Measurements from ENCODE around the gene GRID1.

The GRID1 gene

DNA sequence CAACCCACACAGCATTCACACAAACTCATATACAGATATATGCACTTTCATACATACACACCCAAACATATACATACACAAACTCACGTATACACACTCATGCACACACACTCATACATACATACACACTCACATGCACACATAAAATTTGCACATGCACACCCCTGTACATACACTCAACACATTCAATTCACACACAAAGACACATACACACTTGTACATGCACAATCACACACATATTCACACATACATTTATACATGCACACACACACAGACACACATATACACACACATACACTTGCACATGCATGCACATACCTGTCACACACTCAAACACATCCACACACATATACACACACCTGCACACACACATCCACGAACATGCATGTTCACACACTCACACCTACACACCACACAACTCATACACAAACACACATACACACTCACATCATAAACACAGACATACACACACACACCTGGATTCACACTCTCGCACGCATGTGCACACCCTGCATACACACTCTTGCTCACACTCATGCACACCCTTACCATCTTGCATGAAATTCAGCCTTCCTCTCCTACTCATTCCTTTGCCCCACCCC lies 451.2 kb downstream of the GRID1 start:
- in situ Hi-C loops (cut with MboI; ENCODE audit: low sequenced_read_pairs), result no loop called here
- Histone ChIP-seq H3K4me3 (no peak overlapping the region), H3K9me3 (no peaks in the 10 kb centered on the region), H3K4me1 (no peaks in the 10 kb centered on the region), H3K36me3 (replicated peaks) (no peaks in the 10 kb centered on the region), H3K27me3 (ENCODE audit: low read depth) (no peaks in the 10 kb centered on the region)
- DNase-seq (ENCODE audit: low spot score in 2 of 2), result no peak

DNA sequence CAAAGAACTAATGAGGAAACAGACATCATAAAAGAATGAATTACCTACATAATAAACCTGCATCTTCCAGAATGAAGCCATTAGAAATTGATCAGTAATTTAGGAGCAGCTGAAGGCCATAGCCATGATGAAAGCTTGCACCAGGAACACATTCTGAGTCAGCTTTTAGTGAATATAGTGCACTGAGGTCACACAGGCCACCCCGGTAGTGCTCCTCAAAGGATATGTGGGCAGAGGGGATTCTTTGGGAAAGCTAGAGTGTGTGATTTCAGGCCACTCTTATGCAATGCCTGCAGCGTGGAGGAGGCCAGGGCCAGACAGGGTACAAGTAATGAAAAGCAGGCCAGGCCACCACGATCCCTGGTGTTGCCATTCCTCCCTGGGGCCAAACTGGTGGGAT lies 451.9 kb downstream of the GRID1 start:
- H3K9me3 ChIP-seq, result no peaks in the 10 kb centered on the region
- DNase-seq (ENCODE audit: low spot score in 2 of 2), result no peak
- in situ Hi-C loops (cut with MboI; ENCODE audit: low sequenced_read_pairs), result no loop called here
- no peaks in the 10 kb centered on the region for H3K4me1 ChIP-seq
- H3K27me3 ChIP-seq (ENCODE audit: low read depth), result no peaks in the 10 kb centered on the region
- no peak overlapping the region for H3K4me3 ChIP-seq
- no peaks in the 10 kb centered on the region for H3K36me3 ChIP-seq (replicated peaks)

DNA sequence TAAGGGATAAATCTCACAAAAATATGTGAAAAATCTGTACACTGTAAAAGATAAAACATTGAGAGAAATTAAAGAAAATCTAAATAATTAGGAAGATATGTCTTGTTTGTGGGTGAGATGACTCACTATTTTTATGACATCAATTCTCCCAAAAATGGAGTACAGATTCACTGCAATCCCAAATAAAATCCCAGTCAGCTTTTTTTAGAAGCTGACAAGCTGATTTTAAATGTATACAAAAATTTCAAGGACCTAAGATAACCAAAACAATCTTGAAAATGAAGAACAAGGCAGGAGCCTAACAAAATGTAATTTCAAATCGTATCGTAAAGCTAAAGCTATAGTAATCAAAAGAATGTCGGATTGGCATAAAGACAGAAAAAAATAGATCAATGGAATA lies 458.1 kb downstream of the GRID1 start:
- no peaks in the 10 kb centered on the region for H3K36me3 ChIP-seq (replicated peaks)
- in situ Hi-C loops (cut with MboI; ENCODE audit: low sequenced_read_pairs), result no loop called here
- no peak for DNase-seq (ENCODE audit: low spot score in 2 of 2)

DNA sequence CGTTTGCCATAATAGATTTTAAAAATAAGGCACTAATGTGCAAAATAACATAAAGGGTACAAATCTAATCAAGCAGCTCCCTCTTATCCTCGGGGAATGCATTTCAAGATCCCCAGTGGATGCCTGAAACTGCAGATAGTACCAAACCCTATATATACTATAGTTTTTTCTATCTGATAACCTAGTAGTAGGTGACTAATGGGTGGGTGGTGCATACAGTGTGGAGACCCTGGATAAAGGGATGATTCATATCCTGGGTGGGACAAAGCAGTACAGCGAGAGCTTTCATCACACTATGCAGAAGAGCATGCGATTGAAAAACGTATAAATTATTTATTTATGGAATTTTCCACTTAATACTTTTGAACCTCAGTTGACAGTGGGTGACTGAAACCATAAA lies 464.5 kb downstream of the GRID1 start:
- DNase-seq (ENCODE audit: low spot score in 2 of 2), result no peak
- no peak overlapping the region for H3K4me3 ChIP-seq
- no peaks in the 10 kb centered on the region for H3K4me1 ChIP-seq
- H3K36me3 ChIP-seq (replicated peaks), result no peaks in the 10 kb centered on the region
- in situ Hi-C loops (cut with MboI; ENCODE audit: low sequenced_read_pairs), result no loop called here
- no peaks in the 10 kb centered on the region for H3K9me3 ChIP-seq
- no peaks in the 10 kb centered on the region for H3K27me3 ChIP-seq (ENCODE audit: low read depth)

More for the DNA sequence above, 458.1 kb downstream of the GRID1 start:
- Histone ChIP-seq H3K9me3 (no peaks in the 10 kb centered on the region), H3K4me3 (no peak overlapping the region), H3K27me3 (ENCODE audit: low read depth) (peaks cover 3% of the 10 kb centered on the region; the same call in 1 of the 2 replicates), H3K4me1 (no peaks in the 10 kb centered on the region)

DNA sequence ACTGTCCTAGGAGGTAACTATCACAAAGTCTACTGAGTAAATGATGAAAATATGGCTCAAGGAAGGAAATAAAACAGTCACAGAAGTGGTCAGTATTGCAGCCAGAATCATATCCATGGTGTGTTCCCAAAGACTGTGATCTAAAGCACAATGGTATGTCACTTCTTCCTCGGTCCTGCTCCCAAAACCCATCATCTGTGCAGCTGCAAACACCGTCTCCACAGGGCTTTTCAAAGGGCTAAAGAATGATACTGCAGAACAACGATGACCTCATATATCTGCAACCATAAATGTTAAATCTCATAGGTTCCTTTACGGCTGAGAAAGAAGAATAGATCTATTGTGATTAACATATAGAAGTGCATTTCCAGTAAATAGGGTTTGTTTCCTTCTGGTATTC lies 465.0 kb downstream of the GRID1 start:
- no peaks in the 10 kb centered on the region for H3K9me3 ChIP-seq
- no peaks in the 10 kb centered on the region for H3K4me1 ChIP-seq
- H3K27me3 ChIP-seq (ENCODE audit: low read depth), result no peaks in the 10 kb centered on the region
- no peaks in the 10 kb centered on the region for H3K36me3 ChIP-seq (replicated peaks)
- no peak overlapping the region for H3K4me3 ChIP-seq
- DNase-seq (ENCODE audit: low spot score in 2 of 2), result no peak
- in situ Hi-C loops (cut with MboI; ENCODE audit: low sequenced_read_pairs), result no loop called here

DNA sequence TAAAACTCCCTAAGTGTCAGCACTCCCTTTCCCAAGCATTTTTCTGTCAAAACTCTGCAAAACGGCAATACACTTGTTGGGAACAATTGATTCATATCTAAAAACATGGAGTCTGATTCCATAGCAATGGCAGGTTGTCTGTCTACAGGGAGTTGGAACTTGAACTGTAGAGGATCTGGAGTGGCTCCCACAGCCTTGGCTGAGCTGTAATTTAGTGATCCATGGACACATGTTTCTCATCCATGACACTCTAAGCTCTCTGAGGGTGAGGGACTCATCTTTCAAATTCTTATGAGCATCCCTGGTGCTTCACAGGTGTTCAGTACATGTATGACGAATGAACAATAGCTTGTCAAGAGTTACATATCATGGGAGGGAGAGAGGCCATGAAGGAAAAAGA lies 466.1 kb downstream of the GRID1 start:
- in situ Hi-C loops (cut with MboI; ENCODE audit: low sequenced_read_pairs), result no loop called here
- H3K9me3 ChIP-seq, result no peaks in the 10 kb centered on the region

DNA sequence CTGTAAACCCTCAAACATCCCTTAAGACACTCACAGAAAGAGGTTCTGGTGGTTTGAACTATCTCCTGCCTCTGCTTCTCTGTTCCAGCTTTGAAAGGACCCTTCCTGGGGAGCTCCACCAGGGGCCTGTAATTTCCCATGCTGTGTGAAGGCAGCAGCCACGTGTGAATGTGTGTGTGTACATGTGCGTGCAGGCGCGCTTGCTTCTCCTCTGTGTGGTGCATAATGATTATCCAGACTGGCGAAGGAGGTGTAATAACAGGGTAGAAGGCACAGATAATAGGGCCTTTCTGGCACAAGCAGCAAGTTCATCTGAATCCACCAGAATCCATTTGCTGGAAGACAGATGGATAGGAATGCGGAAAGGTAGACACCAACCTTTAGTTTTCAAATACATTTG lies 466.5 kb downstream of the GRID1 start:
- DNase-seq (ENCODE audit: low spot score in 2 of 2), result no peak
- Histone ChIP-seq H3K4me3 (no peak overlapping the region), H3K36me3 (replicated peaks) (no peaks in the 10 kb centered on the region), H3K27me3 (ENCODE audit: low read depth) (no peaks in the 10 kb centered on the region), H3K4me1 (no peaks in the 10 kb centered on the region), H3K9me3 (no peaks in the 10 kb centered on the region)
- in situ Hi-C loops (cut with MboI; ENCODE audit: low sequenced_read_pairs), result no loop called here

More for the DNA sequence above, 466.1 kb downstream of the GRID1 start:
- H3K4me3 ChIP-seq, result no peak overlapping the region
- no peak for DNase-seq (ENCODE audit: low spot score in 2 of 2)
- H3K4me1 ChIP-seq, result no peaks in the 10 kb centered on the region
- H3K27me3 ChIP-seq (ENCODE audit: low read depth), result no peaks in the 10 kb centered on the region
- no peaks in the 10 kb centered on the region for H3K36me3 ChIP-seq (replicated peaks)

DNA sequence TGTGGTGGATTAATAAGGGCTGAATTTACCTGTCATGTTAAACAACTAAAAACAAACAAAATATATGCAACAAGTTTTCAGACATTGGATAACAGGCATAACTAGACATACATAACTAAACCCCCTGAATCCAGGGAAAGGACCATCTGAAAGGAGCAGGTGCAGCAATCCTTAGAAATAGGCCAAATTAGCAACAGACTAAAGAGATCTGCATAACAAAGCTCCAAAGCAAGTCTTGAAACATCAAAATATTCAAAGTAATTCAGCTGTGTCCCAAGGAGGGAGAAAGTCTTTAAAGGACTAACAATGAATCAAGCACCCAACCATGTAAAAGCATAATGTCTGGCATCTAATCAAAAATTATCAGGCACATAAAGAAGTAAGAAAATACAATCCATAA lies 475.1 kb downstream of the GRID1 start:
- H3K36me3 ChIP-seq (replicated peaks), result no peaks in the 10 kb centered on the region
- no peaks in the 10 kb centered on the region for H3K27me3 ChIP-seq (ENCODE audit: low read depth)
- H3K4me1 ChIP-seq, result no peaks in the 10 kb centered on the region
- in situ Hi-C loops (cut with MboI; ENCODE audit: low sequenced_read_pairs), result no loop called here
- H3K4me3 ChIP-seq, result no peak overlapping the region
- H3K9me3 ChIP-seq, result no peaks in the 10 kb centered on the region
- peak in 1 of 2 experiments; percentile 27 for DNase-seq (ENCODE audit: low spot score in 2 of 2)

DNA sequence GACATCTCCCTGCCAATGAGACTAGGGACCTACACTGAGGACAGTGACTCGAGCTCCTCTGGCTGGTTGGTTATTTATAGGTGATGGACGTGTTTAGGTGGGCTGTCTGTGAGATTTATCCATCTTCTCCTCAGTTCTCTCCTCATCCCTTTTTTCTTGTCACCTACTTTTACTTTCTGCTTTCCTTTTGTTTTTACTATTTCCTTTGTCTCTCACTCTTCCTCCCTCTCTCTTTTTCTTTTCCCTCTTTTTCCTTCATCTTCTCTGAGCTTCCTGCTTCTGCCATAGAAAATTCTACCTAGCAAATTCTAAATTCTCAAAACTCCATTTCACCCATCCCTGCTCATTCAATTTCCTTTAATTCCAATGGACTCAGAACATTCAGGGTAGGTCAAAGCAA lies 478.0 kb downstream of the GRID1 start:
- H3K27me3 ChIP-seq (ENCODE audit: low read depth), result no peaks in the 10 kb centered on the region
- no peak overlapping the region for H3K4me3 ChIP-seq
- in situ Hi-C loops (cut with MboI; ENCODE audit: low sequenced_read_pairs), result no loop called here
- H3K9me3 ChIP-seq, result no peaks in the 10 kb centered on the region
- no peaks in the 10 kb centered on the region for H3K36me3 ChIP-seq (replicated peaks)
- no peak for DNase-seq (ENCODE audit: low spot score in 2 of 2)
- no peaks in the 10 kb centered on the region for H3K4me1 ChIP-seq

DNA sequence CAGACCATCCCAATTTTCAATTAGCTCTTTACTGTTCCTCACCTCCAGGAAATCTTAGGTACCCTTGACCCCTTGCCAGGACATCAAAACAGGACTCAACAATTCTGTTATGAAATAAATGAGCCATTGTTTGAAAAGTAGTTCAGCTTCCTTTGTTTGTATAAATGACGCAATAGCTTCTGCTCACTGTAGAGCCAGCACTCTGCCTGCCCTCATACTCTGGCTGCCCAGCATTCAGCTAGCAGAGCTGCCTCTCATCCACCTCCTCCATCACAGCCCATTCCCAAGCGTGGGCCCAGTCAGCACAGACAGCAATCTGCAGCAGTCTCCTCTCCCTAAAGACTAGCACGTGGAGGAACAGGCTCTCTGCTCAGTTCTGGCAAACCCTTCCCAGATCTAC lies 478.6 kb downstream of the GRID1 start:
- Histone ChIP-seq H3K4me3 (no peak overlapping the region), H3K4me1 (no peaks in the 10 kb centered on the region), H3K9me3 (no peaks in the 10 kb centered on the region), H3K27me3 (ENCODE audit: low read depth) (no peaks in the 10 kb centered on the region), H3K36me3 (replicated peaks) (no peaks in the 10 kb centered on the region)
- in situ Hi-C loops (cut with MboI; ENCODE audit: low sequenced_read_pairs), result no loop called here
- no peak for DNase-seq (ENCODE audit: low spot score in 2 of 2)

DNA sequence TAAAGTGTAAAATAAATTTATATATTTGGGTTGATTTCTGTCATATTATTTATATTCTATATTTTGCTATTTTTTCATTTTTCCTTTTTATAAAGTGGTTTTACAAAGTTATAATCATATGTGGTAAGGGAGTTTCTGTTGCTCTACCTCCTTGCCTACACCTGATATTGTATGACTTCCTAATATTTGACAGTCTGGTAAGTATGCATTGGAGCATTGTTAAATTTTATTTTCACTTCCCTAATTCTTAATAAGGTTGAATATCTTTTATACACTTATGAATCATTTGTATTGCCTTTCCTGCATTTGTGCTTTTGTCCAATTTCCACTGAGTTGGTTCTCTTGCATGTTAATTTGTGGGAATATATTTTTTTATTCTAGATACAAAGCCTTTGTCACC lies 492.4 kb downstream of the GRID1 start:
- Histone ChIP-seq H3K9me3 (no peaks in the 10 kb centered on the region), H3K36me3 (replicated peaks) (no peaks in the 10 kb centered on the region), H3K4me1 (no peaks in the 10 kb centered on the region), H3K27me3 (ENCODE audit: low read depth) (no peaks in the 10 kb centered on the region), H3K4me3 (no peak overlapping the region)
- in situ Hi-C loops (cut with MboI; ENCODE audit: low sequenced_read_pairs), result no loop called here
- DNase-seq (ENCODE audit: low spot score in 2 of 2), result no peak

DNA sequence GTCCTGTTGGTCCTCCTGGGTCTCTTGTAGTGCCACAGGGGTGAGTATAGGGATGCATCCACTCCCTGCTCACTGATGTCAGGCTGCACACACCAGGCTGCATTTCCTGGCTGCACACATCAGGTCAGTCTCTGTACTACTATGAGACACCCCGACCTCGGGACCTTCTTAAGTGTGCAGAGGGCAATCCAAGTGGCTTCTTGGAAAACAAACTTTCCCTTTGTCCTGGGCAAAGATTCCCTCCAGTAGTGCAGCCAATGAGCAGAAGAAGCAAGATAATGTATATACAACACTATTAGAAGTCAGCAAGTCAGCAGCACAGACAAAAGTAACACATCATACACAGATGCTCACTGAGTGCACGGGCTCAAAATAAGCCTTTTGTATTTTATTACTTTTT lies 493.5 kb downstream of the GRID1 start:
- H3K9me3 ChIP-seq, result no peaks in the 10 kb centered on the region
- no peaks in the 10 kb centered on the region for H3K27me3 ChIP-seq (ENCODE audit: low read depth)
- DNase-seq (ENCODE audit: low spot score in 2 of 2), result no peak

DNA sequence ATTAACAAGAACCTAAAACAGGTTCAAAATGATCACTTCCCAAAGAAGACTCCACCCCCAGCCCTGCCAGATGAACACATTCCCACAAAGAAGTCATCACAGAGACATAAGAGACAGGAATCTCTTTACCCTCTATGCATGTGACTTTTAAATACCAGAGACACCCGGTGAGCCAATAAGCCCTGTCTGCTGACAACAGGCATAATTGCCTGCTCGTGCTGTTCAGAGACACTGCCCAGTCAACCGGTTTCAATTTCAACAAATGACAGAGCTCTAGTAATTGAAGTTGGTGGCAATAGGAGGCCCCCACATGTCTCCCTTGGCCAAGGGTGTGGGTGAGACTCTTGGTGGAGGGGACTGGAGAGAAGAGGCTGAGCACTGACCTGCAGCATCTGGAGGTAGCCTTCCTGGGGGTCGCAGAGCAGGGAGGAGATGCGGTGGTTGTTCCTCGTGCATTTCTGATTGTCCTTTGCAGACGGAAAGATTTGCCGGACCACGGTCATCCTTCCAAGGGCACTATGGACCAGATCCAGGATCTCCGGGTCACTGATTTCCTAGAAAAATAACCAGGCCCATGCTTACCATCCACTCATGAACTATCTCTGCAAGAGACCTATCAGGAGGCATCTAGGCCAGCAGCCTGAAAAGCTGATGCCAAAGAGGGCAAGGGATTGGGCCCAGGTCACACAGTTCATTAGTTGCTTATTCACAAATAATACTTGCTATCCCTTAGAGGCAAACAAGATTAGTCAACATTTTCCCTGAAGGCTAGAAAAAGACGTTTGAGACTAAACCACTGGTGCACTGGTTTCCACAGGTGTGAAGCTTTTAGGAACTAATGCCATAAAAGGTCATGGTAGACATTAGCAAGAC lies 497.7 kb downstream of the GRID1 start:
- DNase-seq (ENCODE audit: low spot score in 2 of 2), result no peak

More for the DNA sequence above, 493.5 kb downstream of the GRID1 start:
- Histone ChIP-seq H3K4me1 (no peaks in the 10 kb centered on the region), H3K36me3 (replicated peaks) (no peaks in the 10 kb centered on the region), H3K4me3 (no peak overlapping the region)
- in situ Hi-C loops (cut with MboI; ENCODE audit: low sequenced_read_pairs), result no loop called here

DNA sequence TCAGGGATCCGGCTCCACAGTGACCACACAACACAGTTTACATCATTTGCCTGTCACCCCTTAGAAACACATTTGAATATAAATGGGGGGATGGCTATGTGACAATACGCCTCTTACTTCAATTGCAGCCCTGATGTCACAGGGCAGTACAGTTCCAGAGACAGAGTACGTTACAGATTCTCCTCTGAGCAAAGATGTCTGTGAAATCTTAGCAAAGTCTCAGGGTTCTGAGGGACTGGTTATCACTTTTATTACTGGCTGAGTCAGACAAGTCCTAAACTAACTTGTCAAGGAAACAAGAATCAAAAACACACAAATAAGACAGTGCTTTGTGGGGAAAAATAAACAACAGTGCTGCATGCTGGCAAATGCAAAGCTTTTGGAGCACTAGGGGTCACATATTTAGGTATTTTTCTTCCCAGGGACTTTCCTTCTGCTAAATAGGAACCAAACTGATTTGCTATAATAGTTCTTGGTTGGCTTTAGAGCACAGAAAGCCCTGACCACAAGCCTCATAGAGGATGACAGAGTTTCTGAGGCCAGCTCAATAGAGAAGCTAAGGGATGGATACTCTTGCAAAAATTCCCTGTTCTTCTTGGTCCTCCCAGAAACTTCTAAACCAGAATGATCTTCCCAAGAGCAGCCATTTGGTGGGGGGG lies 501.6 kb downstream of the GRID1 start:
- in situ Hi-C loops (cut with MboI; ENCODE audit: low sequenced_read_pairs), result no loop called here
- no peaks in the 10 kb centered on the region for H3K9me3 ChIP-seq
- no peak for DNase-seq (ENCODE audit: low spot score in 2 of 2)
- no peaks in the 10 kb centered on the region for H3K36me3 ChIP-seq (replicated peaks)
- no peaks in the 10 kb centered on the region for H3K4me1 ChIP-seq
- H3K4me3 ChIP-seq, result no peak overlapping the region
- no peaks in the 10 kb centered on the region for H3K27me3 ChIP-seq (ENCODE audit: low read depth)

More for the DNA sequence above, 497.7 kb downstream of the GRID1 start:
- Histone ChIP-seq H3K36me3 (replicated peaks) (no peaks in the 10 kb centered on the region), H3K9me3 (no peaks in the 10 kb centered on the region), H3K27me3 (ENCODE audit: low read depth) (no peaks in the 10 kb centered on the region), H3K4me3 (no peak overlapping the region), H3K4me1 (no peaks in the 10 kb centered on the region)
- in situ Hi-C loops (cut with MboI; ENCODE audit: low sequenced_read_pairs), result no loop called here
